Measurements from ENCODE around the gene MAP2K7. TPM values are rescaled to one million over a fixed set of nuclear protein-coding genes. Genes with fewer than 3 reads are reported as not detected.

Gene MAP2K7
- total RNA-seq, 1 donor from 2014 or later = 42.1 TPM

- no peak for TF ChIP-seq CTCF (IDR thresholded peaks at IDR 0.05)
- Mint-ChIP-seq H3K27me3 (ENCODE audit: unreplicated experiment) (no peaks in the 10 kb centered on the region), H3K36me3 (ENCODE audit: unreplicated experiment) (no peaks in the 10 kb centered on the region), H3K27ac (ENCODE audit: unreplicated experiment) (no peak overlapping the region), H3K4me3 (ENCODE audit: unreplicated experiment) (no peak overlapping the region), H3K9me3 (ENCODE audit: unreplicated experiment) (no peaks in the 10 kb centered on the region), H3K4me1 (ENCODE audit: unreplicated experiment) (peaks cover 33% of the 10 kb centered on the region)
- DNase-seq (ENCODE audit: extremely low spot score, unreplicated experiment) = no peak
Observed at GRCh38 chr19:7922836-7923195, 19.1 kb downstream of the MAP2K7 start.

- Mint-ChIP-seq H3K4me3 (ENCODE audit: unreplicated experiment) (no peak overlapping the region), H3K27ac (ENCODE audit: unreplicated experiment) (peak overlapping the region; percentile 23), H3K4me1 (ENCODE audit: unreplicated experiment) (peaks cover 39% of the 10 kb centered on the region), H3K9me3 (ENCODE audit: unreplicated experiment) (no peaks in the 10 kb centered on the region), H3K36me3 (ENCODE audit: unreplicated experiment) (peaks cover 4% of the 10 kb centered on the region), H3K27me3 (ENCODE audit: unreplicated experiment) (no peaks in the 10 kb centered on the region)
- DNase-seq (ENCODE audit: extremely low spot score, unreplicated experiment) = no peak
- no peak for TF ChIP-seq CTCF (IDR thresholded peaks at IDR 0.05)
Observed at GRCh38 chr19:7923295-7924191, 19.9 kb downstream of the MAP2K7 start.

- DNase-seq (ENCODE audit: extremely low spot score, unreplicated experiment) = no peak
- H3K27me3 Mint-ChIP-seq (ENCODE audit: unreplicated experiment) = no peaks in the 10 kb centered on the region
- no peak overlapping the region for H3K4me3 Mint-ChIP-seq (ENCODE audit: unreplicated experiment)
- H3K36me3 Mint-ChIP-seq (ENCODE audit: unreplicated experiment) = peaks cover 5% of the 10 kb centered on the region
- peak overlapping the region; percentile 70 for H3K27ac Mint-ChIP-seq (ENCODE audit: unreplicated experiment)
- no peak for TF ChIP-seq CTCF (IDR thresholded peaks at IDR 0.05)
- peaks cover 46% of the 10 kb centered on the region for H3K4me1 Mint-ChIP-seq (ENCODE audit: unreplicated experiment)
- no peaks in the 10 kb centered on the region for H3K9me3 Mint-ChIP-seq (ENCODE audit: unreplicated experiment)
Observed at GRCh38 chr19:7924241-7924640, 20.6 kb downstream of the MAP2K7 start.

GRCh38 chr19:7924651-7925170 lies 21.0 kb downstream of the MAP2K7 start:
- no peak overlapping the region for H3K27ac Mint-ChIP-seq (ENCODE audit: unreplicated experiment)
- TF ChIP-seq CTCF (IDR thresholded peaks at IDR 0.05) = no peak
- H3K9me3 Mint-ChIP-seq (ENCODE audit: unreplicated experiment) = no peaks in the 10 kb centered on the region
- H3K27me3 Mint-ChIP-seq (ENCODE audit: unreplicated experiment) = no peaks in the 10 kb centered on the region
- H3K36me3 Mint-ChIP-seq (ENCODE audit: unreplicated experiment) = peaks cover 5% of the 10 kb centered on the region
- H3K4me1 Mint-ChIP-seq (ENCODE audit: unreplicated experiment) = peaks cover 48% of the 10 kb centered on the region
- H3K4me3 Mint-ChIP-seq (ENCODE audit: unreplicated experiment) = peak overlapping the region; percentile 42
- DNase-seq (ENCODE audit: extremely low spot score, unreplicated experiment) = no peak

- TF ChIP-seq CTCF (IDR thresholded peaks at IDR 0.05) = peak; percentile 98
- Mint-ChIP-seq H3K36me3 (ENCODE audit: unreplicated experiment) (peaks cover 5% of the 10 kb centered on the region), H3K27me3 (ENCODE audit: unreplicated experiment) (no peaks in the 10 kb centered on the region), H3K4me3 (ENCODE audit: unreplicated experiment) (peak overlapping the region; percentile 79), H3K9me3 (ENCODE audit: unreplicated experiment) (no peaks in the 10 kb centered on the region), H3K27ac (ENCODE audit: unreplicated experiment) (peak overlapping the region; percentile 62), H3K4me1 (ENCODE audit: unreplicated experiment) (peaks cover 48% of the 10 kb centered on the region)
- DNase-seq (ENCODE audit: extremely low spot score, unreplicated experiment) = peak; percentile 95
Observed at GRCh38 chr19:7925171-7925851, 21.6 kb downstream of the MAP2K7 start.
